Vagina (tissue), 2 donors: ENCODE results near the gene CGB1.
"Not testable (repeated sequence)": the region's sequence is repeated elsewhere in the genome, so short reads cannot be mapped to it uniquely, and the experiment has no call there.

Experiments used
- POLR2AphosphoS5 ChIP-seq, 2 donors: sonication (generic); formaldehyde crosslinking; IDR thresholded peaks; one replicate each; pipeline ENCODE4 v1.9.0; 2017; ENCODE audit warnings: antibody characterized with exemption in 2 of 2, mild to moderate bottlenecking in 2 of 2, low read depth in 1 of 2; ENCODE audit not compliant: insufficient read depth in 1 of 2
- TF ChIP-seq, protein P1 (sequence below), 3 experiments: fragments of 450-650 bp in 2 of 3; fragments of 200-600 bp in 1 of 3; sonication (generic) in 1 of 3; IDR thresholded peaks; one replicate each; pipeline ENCODE4 v1.5.1; 2017 to 2019; ENCODE audit warnings: antibody characterized with exemption in 3 of 3, mild to moderate bottlenecking in 2 of 3, moderate library complexity in 2 of 3

DNA sequence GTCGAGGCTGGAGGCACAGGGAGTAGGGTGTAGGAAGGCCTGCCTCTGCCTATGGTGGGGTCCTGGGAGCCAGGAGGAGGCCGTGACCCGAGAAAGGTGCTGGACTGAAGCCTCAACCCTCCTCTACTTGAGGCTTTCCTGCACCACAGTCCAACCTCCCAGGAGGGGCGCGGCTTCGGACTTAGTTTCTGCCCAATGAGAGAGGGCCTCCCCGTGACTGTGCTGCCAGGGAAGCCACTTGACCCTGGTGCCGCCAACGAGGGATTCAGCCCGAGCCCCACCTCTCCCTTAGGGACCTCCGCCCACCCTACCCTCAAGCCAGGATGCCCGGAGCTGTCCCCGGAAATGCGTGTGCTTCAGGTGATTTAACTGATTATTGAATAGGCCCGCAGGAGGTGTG, 12.5 kb downstream of the CGB1 start, which contains the start of gene CGB3:
- TF ChIP-seq POLR2AphosphoS5 (IDR thresholded peaks at IDR 0.05; ENCODE audit: insufficient read depth in 1 of 2, low read depth in 1 of 2): not testable (repeated sequence)
- TF ChIP-seq, protein P1, sequence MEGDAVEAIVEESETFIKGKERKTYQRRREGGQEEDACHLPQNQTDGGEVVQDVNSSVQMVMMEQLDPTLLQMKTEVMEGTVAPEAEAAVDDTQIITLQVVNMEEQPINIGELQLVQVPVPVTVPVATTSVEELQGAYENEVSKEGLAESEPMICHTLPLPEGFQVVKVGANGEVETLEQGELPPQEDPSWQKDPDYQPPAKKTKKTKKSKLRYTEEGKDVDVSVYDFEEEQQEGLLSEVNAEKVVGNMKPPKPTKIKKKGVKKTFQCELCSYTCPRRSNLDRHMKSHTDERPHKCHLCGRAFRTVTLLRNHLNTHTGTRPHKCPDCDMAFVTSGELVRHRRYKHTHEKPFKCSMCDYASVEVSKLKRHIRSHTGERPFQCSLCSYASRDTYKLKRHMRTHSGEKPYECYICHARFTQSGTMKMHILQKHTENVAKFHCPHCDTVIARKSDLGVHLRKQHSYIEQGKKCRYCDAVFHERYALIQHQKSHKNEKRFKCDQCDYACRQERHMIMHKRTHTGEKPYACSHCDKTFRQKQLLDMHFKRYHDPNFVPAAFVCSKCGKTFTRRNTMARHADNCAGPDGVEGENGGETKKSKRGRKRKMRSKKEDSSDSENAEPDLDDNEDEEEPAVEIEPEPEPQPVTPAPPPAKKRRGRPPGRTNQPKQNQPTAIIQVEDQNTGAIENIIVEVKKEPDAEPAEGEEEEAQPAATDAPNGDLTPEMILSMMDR (IDR thresholded peaks at IDR 0.05): not testable (repeated sequence)
